Trophoblast cell (in vitro differentiated cells and primary cell): ENCODE data around the gene PKP4.

Experiments
- DNase-seq, 2 donors: peaks; one replicate each; pipeline ENCODE4 v3.0.0-alpha.2; 2016
- H2AFZ ChIP-seq: 2 replicates; pipeline ENCODE4 v1.6.1; 2013; ENCODE audit warnings: low read length, moderate library complexity, mild to moderate bottlenecking; ENCODE audit not compliant: insufficient read depth, poor library complexity
- H2AK5ac ChIP-seq: 2 replicates; pipeline ENCODE4 v1.6.1; 2013; ENCODE audit warnings: mild to moderate bottlenecking, low read length
- H2BK120ac ChIP-seq: 2 replicates; pipeline ENCODE4 v1.6.1; 2013; ENCODE audit warnings: low read length, mild to moderate bottlenecking, moderate library complexity; ENCODE audit not compliant: insufficient read depth, poor library complexity
- H2BK12ac ChIP-seq: 2 replicates; pipeline ENCODE4 v1.6.1; 2013; ENCODE audit warnings: mild to moderate bottlenecking, low read length, moderate library complexity
- H2BK5ac ChIP-seq: 2 replicates; pipeline ENCODE4 v1.6.1; 2013; ENCODE audit warnings: low read length, low read depth, moderate library complexity, mild to moderate bottlenecking; ENCODE audit not compliant: poor library complexity
- H3K14ac ChIP-seq: 2 replicates; pipeline ENCODE4 v1.6.1; 2013; ENCODE audit warnings: mild to moderate bottlenecking, low read length
- H3K18ac ChIP-seq: 2 replicates; pipeline ENCODE4 v1.6.1; 2013; ENCODE audit warnings: mild to moderate bottlenecking, low read length
- H3K23ac ChIP-seq: 2 replicates; pipeline ENCODE4 v1.6.1; 2013; ENCODE audit warnings: low read length
- H3K27ac ChIP-seq: 2 replicates; pipeline ENCODE4 v1.5.1; 2013; ENCODE audit warnings: low read depth, mild to moderate bottlenecking, inconsistent platforms, low read length, moderate library complexity
- H3K27me3 ChIP-seq: 2 replicates; pipeline ENCODE4 v1.6.1; 2013; ENCODE audit warnings: inconsistent platforms, mild to moderate bottlenecking, low read length, moderate library complexity; ENCODE audit not compliant: insufficient read depth
- H3K36me3 ChIP-seq, 2 experiments: 1 replicate in 1 of 2; 2 replicates in 1 of 2; pipeline ENCODE4 v1.6.1; 2013; ENCODE audit warnings: low read length in 2 of 2, mild to moderate bottlenecking in 2 of 2, moderate library complexity in 1 of 2; ENCODE audit not compliant: insufficient read depth in 2 of 2, control insufficient read depth in 1 of 2
- H3K4ac ChIP-seq: 2 replicates; pipeline ENCODE4 v1.6.1; 2013; ENCODE audit warnings: low read depth, mild to moderate bottlenecking, low read length, moderate library complexity
- H3K4me1 ChIP-seq, 2 experiments: 1 replicate in 1 of 2; 2 replicates in 1 of 2; pipeline ENCODE4 v1.6.1; 2013; ENCODE audit warnings: low read length in 2 of 2, mild to moderate bottlenecking in 2 of 2, moderate library complexity in 1 of 2; ENCODE audit not compliant: insufficient read depth in 2 of 2, control insufficient read depth in 1 of 2
- H3K4me2 ChIP-seq: 2 replicates; pipeline ENCODE4 v1.6.1; 2013; ENCODE audit warnings: inconsistent platforms, mild to moderate bottlenecking, low read length, moderate library complexity
- H3K4me3 ChIP-seq: 2 replicates; pipeline ENCODE4 v1.5.1; 2013; ENCODE audit warnings: mild to moderate bottlenecking, low read depth, low read length, inconsistent platforms
- H3K79me1 ChIP-seq: one replicate; pipeline ENCODE4 v1.6.1; 2013; ENCODE audit warnings: low read length
- H3K79me2 ChIP-seq: 2 replicates; pipeline ENCODE4 v1.6.1; 2013; ENCODE audit warnings: low read length, mild to moderate bottlenecking; ENCODE audit not compliant: control insufficient read depth, insufficient read depth, poor library complexity
- H3K9ac ChIP-seq: 2 replicates; pipeline ENCODE4 v1.6.1; 2013; ENCODE audit warnings: mild to moderate bottlenecking, low read length
- H3K9me3 ChIP-seq: 2 replicates; pipeline ENCODE4 v1.6.1; 2013; ENCODE audit warnings: low read depth, mild to moderate bottlenecking, control low read depth, inconsistent platforms, low read length; ENCODE audit not compliant: insufficient read depth
- H4K12ac ChIP-seq: 2 replicates; pipeline ENCODE4 v1.6.1; 2013; ENCODE audit warnings: low read depth, mild to moderate bottlenecking, low read length, moderate library complexity
- H4K8ac ChIP-seq: 2 replicates; pipeline ENCODE4 v1.6.1; 2013; ENCODE audit warnings: low read depth, mild to moderate bottlenecking, low read length, moderate library complexity
- H4K91ac ChIP-seq: one replicate; pipeline ENCODE4 v1.6.1; 2013; ENCODE audit warnings: low read depth, mild to moderate bottlenecking, low read length, moderate library complexity
- WGBS: extraction: QIAGEN DNeasy Blood & Tissue Kit; methylation state at CpG from one replicate; pipeline ENCODE4 v1.1.7; 2013; ENCODE audit warnings: missing lambda C conversion rate; ENCODE audit not compliant: insufficient read length, insufficient coverage; ENCODE audit errors: extremely low coverage; 5-methylcytosine and 5-hydroxymethylcytosine counted together

The PKP4 gene

GRCh38 chr2:158519481-158519880, 62.7 kb downstream of the PKP4 start:
- Histone ChIP-seq H2BK120ac (peak overlapping the region; percentile 22), H4K91ac (no peak overlapping the region), H3K9ac (no peak overlapping the region), H3K4me2 (no peak overlapping the region), H3K18ac (no peak overlapping the region), H2AFZ (no peak overlapping the region), H2BK12ac (peak overlapping the region; percentile 58), H2AK5ac (no peak overlapping the region), H3K27me3 (no peaks in the 10 kb centered on the region), H4K8ac (no peak overlapping the region), H3K9me3 (no peaks in the 10 kb centered on the region), H3K4me3 (no peak overlapping the region), H3K27ac (no peak overlapping the region), H3K4ac (no peak overlapping the region), H3K14ac (no peak overlapping the region), H3K36me3 (peaks cover 0 to 1% of the 10 kb centered on the region in 2 experiments), H3K23ac (no peak overlapping the region), H3K79me2 (peaks cover 5% of the 10 kb centered on the region), H3K79me1 (peaks cover 2% of the 10 kb centered on the region), H2BK5ac (peak overlapping the region; percentile 40), H3K4me1 (peaks cover 0 to 3% of the 10 kb centered on the region in 2 experiments), H4K12ac (no peak overlapping the region)
- WGBS: no CpG with 5 or more reads among the region's 2 CpGs
- peak in 1 of 2 donors; percentile 80 for DNase-seq

- H4K12ac ChIP-seq: no peak overlapping the region
- H3K79me2 ChIP-seq: no peaks in the 10 kb centered on the region
- DNase-seq: peak in 1 of 2 donors; percentile 24
- no peak overlapping the region for H2BK120ac ChIP-seq
- no peak overlapping the region for H3K18ac ChIP-seq
- no peak overlapping the region for H2BK12ac ChIP-seq
- H3K14ac ChIP-seq: no peak overlapping the region
- WGBS: no CpG with 5 or more reads among the region's 4 CpGs
- no peaks in the 10 kb centered on the region for H3K27me3 ChIP-seq
- no peaks in the 10 kb centered on the region for H3K79me1 ChIP-seq
- no peaks in the 10 kb centered on the region for H3K9me3 ChIP-seq
- no peak overlapping the region for H3K27ac ChIP-seq
- no peak overlapping the region for H3K9ac ChIP-seq
- peaks cover 0 to 2% of the 10 kb centered on the region in 2 experiments for H3K36me3 ChIP-seq
- H3K4ac ChIP-seq: no peak overlapping the region
- no peak overlapping the region for H3K4me2 ChIP-seq
- H3K23ac ChIP-seq: no peak overlapping the region
- no peak overlapping the region for H2AK5ac ChIP-seq
- no peak overlapping the region for H2AFZ ChIP-seq
- no peaks in the 10 kb centered on the region for H3K4me1 ChIP-seq
- H4K8ac ChIP-seq: no peak overlapping the region
- H3K4me3 ChIP-seq: no peak overlapping the region
- no peak overlapping the region for H2BK5ac ChIP-seq
- no peak overlapping the region for H4K91ac ChIP-seq
These were observed 72.9 kb downstream of the PKP4 start for GRCh38 chr2:158529379-158530259.

- no peak overlapping the region for H3K4me3 ChIP-seq
- DNase-seq: no peak
- no peaks in the 10 kb centered on the region for H3K79me1 ChIP-seq
- no peak overlapping the region for H4K8ac ChIP-seq
- no peak overlapping the region for H2BK12ac ChIP-seq
- no peak overlapping the region for H2BK5ac ChIP-seq
- no CpG with 5 or more reads among the region's 1 CpG for WGBS
- no peaks in the 10 kb centered on the region for H3K79me2 ChIP-seq
- H3K4me2 ChIP-seq: no peak overlapping the region
- H4K12ac ChIP-seq: no peak overlapping the region
- H3K18ac ChIP-seq: no peak overlapping the region
- no peak overlapping the region for H2AFZ ChIP-seq
- H3K4me1 ChIP-seq: no peaks in the 10 kb centered on the region
- H3K27me3 ChIP-seq: no peaks in the 10 kb centered on the region
- no peak overlapping the region for H2BK120ac ChIP-seq
- H3K27ac ChIP-seq: no peak overlapping the region
- H3K4ac ChIP-seq: no peak overlapping the region
- no peaks in the 10 kb centered on the region for H3K9me3 ChIP-seq
- no peak overlapping the region for H3K14ac ChIP-seq
- H2AK5ac ChIP-seq: no peak overlapping the region
- H3K9ac ChIP-seq: no peak overlapping the region
- peaks cover 0 to 2% of the 10 kb centered on the region in 2 experiments for H3K36me3 ChIP-seq
- H3K23ac ChIP-seq: no peak overlapping the region
- H4K91ac ChIP-seq: no peak overlapping the region
These were observed 74.1 kb downstream of the PKP4 start for GRCh38 chr2:158530829-158531228.

GRCh38 chr2:158533009-158533408, 76.3 kb downstream of the PKP4 start:
- H2BK5ac ChIP-seq: no peak overlapping the region
- WGBS: no CpG with 5 or more reads among the region's 5 CpGs

More at GRCh38 chr2:158533009-158533408, 76.3 kb downstream of the PKP4 start:
- Histone ChIP-seq H2BK120ac (no peak overlapping the region), H2BK12ac (no peak overlapping the region), H3K79me1 (no peaks in the 10 kb centered on the region), H3K27ac (no peak overlapping the region), H3K4me2 (no peak overlapping the region), H3K36me3 (peaks cover 0 to 2% of the 10 kb centered on the region in 2 experiments), H2AFZ (no peak overlapping the region), H3K4ac (no peak overlapping the region), H3K9ac (no peak overlapping the region), H3K4me1 (no peaks in the 10 kb centered on the region), H3K14ac (no peak overlapping the region), H4K12ac (no peak overlapping the region), H3K79me2 (no peaks in the 10 kb centered on the region), H4K8ac (no peak overlapping the region), H3K18ac (no peak overlapping the region), H3K27me3 (no peaks in the 10 kb centered on the region), H3K9me3 (no peaks in the 10 kb centered on the region), H2AK5ac (no peak overlapping the region), H3K23ac (no peak overlapping the region), H4K91ac (no peak overlapping the region), H3K4me3 (no peak overlapping the region)
- DNase-seq: no peak
